Measurements from ENCODE around the gene C10orf95. TPM values are rescaled to one million over a fixed set of nuclear protein-coding genes. Genes with fewer than 3 reads are reported as not detected.

The C10orf95 gene
- total and polyA plus RNA-seq, 2 of the 13 experiments (the other 11 are each of a cell fraction or from before 2014, with no cell fraction given): 0.05 to 0.07 TPM

DNA sequence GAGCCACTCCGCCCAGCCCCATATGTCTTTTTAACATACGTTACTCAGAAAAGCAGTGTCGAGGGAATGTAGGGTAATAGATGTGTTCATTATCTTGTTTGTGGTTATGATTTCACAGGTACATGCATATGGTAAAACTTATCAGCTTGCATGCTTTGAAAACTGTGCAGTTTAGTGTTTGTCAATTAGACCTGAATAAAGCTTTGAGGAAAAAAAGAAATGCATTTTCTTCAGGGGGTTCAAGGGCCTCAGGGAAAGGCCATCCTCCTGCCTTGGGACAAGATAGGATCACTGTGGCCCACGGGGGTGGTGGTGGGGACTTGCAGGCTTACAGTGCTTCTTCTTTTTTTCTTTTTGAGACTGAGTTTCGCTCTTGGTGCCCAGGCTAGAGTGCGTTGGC lies 16.0 kb upstream of the C10orf95 start:
- H3K27me3 ChIP-seq (ENCODE audit: control insufficient read depth in 1 of 2, insufficient read depth in 2 of 2, low read length in 2 of 2): no peaks in the 10 kb centered on the region
- H4K20me1 ChIP-seq (ENCODE audit: insufficient read depth, low read length): no peaks in the 10 kb centered on the region
- POLR2A ChIA-PET: interaction anchor here (0.8 kb wide), 1 partner anchor 16 kb away, joined by 3 read pairs; no protein-coding TSS in a partner anchor
- H3K79me2 ChIP-seq (ENCODE audit: insufficient read depth, low read length): no peaks in the 10 kb centered on the region
- in situ Hi-C loops (cut with HindIII; ENCODE audit: extremely low pct_ligation_motif_present, low pct_unique_long_range_greater_than_20kb) (no loop called here), intact Hi-C loops (cut with micrococcal nuclease; ENCODE audit: unreplicated experiment) (no loop called here)
- H3K4me2 ChIP-seq (ENCODE audit: low read depth, low read length): no peak overlapping the region
- FAIRE-seq: no peak
- no peak for ATAC-seq
- no peak overlapping the region for H2AFZ ChIP-seq (ENCODE audit: low read length)
- 83% methylated on average over 6 of the region's 6 CpGs for WGBS (ENCODE audit: low lambda C conversion rate)
- no peak overlapping the region for H3K27ac ChIP-seq (ENCODE audit: extremely low read length, insufficient read depth, low read length)
- no peak for DNase-seq (ENCODE audit: low spot score)
- H3K9ac ChIP-seq (ENCODE audit: insufficient read depth, low read depth, low read length): no peak overlapping the region
- peaks cover 20% of the 10 kb centered on the region for H3K4me1 ChIP-seq (ENCODE audit: insufficient read depth, low read length)
- no peak for TF ChIP-seq ZNF432 (CRISPR knock-in tag; IDR thresholded peaks at IDR 0.05; ENCODE audit: borderline replicate concordance)
- no peak for TF ChIP-seq JARID2 (CRISPR knock-in tag; IDR thresholded peaks at IDR 0.05; ENCODE audit: insufficient replicate concordance)
- TF ChIP-seq, protein P1, sequence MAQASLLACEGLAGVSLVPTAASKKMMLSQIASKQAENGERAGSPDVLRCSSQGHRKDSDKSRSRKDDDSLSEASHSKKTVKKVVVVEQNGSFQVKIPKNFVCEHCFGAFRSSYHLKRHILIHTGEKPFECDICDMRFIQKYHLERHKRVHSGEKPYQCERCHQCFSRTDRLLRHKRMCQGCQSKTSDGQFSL (CRISPR knock-in tag; IDR thresholded peaks at IDR 0.05): no peak
- TF ChIP-seq, protein P2, sequence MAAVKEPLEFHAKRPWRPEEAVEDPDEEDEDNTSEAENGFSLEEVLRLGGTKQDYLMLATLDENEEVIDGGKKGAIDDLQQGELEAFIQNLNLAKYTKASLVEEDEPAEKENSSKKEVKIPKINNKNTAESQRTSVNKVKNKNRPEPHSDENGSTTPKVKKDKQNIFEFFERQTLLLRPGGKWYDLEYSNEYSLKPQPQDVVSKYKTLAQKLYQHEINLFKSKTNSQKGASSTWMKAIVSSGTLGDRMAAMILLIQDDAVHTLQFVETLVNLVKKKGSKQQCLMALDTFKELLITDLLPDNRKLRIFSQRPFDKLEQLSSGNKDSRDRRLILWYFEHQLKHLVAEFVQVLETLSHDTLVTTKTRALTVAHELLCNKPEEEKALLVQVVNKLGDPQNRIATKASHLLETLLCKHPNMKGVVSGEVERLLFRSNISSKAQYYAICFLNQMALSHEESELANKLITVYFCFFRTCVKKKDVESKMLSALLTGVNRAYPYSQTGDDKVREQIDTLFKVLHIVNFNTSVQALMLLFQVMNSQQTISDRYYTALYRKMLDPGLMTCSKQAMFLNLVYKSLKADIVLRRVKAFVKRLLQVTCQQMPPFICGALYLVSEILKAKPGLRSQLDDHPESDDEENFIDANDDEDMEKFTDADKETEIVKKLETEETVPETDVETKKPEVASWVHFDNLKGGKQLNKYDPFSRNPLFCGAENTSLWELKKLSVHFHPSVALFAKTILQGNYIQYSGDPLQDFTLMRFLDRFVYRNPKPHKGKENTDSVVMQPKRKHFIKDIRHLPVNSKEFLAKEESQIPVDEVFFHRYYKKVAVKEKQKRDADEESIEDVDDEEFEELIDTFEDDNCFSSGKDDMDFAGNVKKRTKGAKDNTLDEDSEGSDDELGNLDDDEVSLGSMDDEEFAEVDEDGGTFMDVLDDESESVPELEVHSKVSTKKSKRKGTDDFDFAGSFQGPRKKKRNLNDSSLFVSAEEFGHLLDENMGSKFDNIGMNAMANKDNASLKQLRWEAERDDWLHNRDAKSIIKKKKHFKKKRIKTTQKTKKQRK (IDR thresholded peaks at IDR 0.05; ENCODE audit: low read length): no peak
- TF ChIP-seq ATF1 (CRISPR knock-in tag; IDR thresholded peaks at IDR 0.05): no peak
- no peak for TF ChIP-seq ZKSCAN5 (CRISPR knock-in tag; IDR thresholded peaks at IDR 0.05)
- TF ChIP-seq KDM5B (CRISPR knock-in tag; IDR thresholded peaks at IDR 0.05; ENCODE audit: borderline replicate concordance): no peak
- TF ChIP-seq TBX3 (IDR thresholded peaks at IDR 0.05; ENCODE audit: borderline replicate concordance): no peak
- TF ChIP-seq, protein P3, sequence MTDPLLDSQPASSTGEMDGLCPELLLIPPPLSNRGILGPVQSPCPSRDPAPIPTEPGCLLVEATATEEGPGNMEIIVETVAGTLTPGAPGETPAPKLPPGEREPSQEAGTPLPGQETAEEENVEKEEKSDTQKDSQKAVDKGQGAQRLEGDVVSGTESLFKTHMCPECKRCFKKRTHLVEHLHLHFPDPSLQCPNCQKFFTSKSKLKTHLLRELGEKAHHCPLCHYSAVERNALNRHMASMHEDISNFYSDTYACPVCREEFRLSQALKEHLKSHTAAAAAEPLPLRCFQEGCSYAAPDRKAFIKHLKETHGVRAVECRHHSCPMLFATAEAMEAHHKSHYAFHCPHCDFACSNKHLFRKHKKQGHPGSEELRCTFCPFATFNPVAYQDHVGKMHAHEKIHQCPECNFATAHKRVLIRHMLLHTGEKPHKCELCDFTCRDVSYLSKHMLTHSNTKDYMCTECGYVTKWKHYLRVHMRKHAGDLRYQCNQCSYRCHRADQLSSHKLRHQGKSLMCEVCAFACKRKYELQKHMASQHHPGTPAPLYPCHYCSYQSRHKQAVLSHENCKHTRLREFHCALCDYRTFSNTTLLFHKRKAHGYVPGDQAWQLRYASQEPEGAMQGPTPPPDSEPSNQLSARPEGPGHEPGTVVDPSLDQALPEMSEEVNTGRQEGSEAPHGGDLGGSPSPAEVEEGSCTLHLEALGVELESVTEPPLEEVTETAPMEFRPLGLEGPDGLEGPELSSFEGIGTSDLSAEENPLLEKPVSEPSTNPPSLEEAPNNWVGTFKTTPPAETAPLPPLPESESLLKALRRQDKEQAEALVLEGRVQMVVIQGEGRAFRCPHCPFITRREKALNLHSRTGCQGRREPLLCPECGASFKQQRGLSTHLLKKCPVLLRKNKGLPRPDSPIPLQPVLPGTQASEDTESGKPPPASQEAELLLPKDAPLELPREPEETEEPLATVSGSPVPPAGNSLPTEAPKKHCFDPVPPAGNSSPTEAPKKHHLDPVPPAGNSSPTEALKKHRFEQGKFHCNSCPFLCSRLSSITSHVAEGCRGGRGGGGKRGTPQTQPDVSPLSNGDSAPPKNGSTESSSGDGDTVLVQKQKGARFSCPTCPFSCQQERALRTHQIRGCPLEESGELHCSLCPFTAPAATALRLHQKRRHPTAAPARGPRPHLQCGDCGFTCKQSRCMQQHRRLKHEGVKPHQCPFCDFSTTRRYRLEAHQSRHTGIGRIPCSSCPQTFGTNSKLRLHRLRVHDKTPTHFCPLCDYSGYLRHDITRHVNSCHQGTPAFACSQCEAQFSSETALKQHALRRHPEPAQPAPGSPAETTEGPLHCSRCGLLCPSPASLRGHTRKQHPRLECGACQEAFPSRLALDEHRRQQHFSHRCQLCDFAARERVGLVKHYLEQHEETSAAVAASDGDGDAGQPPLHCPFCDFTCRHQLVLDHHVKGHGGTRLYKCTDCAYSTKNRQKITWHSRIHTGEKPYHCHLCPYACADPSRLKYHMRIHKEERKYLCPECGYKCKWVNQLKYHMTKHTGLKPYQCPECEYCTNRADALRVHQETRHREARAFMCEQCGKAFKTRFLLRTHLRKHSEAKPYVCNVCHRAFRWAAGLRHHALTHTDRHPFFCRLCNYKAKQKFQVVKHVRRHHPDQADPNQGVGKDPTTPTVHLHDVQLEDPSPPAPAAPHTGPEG (CRISPR knock-in tag; IDR thresholded peaks at IDR 0.05): no peak
- TF ChIP-seq ARNT (IDR thresholded peaks at IDR 0.05): no peak
- TF ChIP-seq DMAP1 (CRISPR knock-in tag; IDR thresholded peaks at IDR 0.05): no peak
- no peak for TF ChIP-seq ZNF329 (CRISPR knock-in tag; IDR thresholded peaks at IDR 0.05; ENCODE audit: low read depth)
- TF ChIP-seq ZNF652 (CRISPR knock-in tag; IDR thresholded peaks at IDR 0.05; ENCODE audit: borderline replicate concordance, low read depth): no peak
- TF ChIP-seq CCDC6 (CRISPR knock-in tag; IDR thresholded peaks at IDR 0.05): no peak
- TF ChIP-seq ZNF234 (CRISPR knock-in tag; conservative IDR thresholded peaks at IDR 0.05): no peak
- CTCF ChIA-PET (ENCODE audit: low intra/inter-chr PET ratio, low total read pairs): no interaction called here
- no peaks in the 10 kb centered on the region for H3K36me3 ChIP-seq (replicated peaks in 1 of 2; ENCODE audit: control insufficient read depth in 1 of 2, insufficient read depth in 2 of 2, low read length in 2 of 2)
- H3K4me3 ChIP-seq (replicated peaks in 1 of 3; ENCODE audit: insufficient read depth in 1 of 3, low read depth in 2 of 3, low read length in 3 of 3): no peak overlapping the region
- H3K9me3 ChIP-seq (ENCODE audit: low read length): no peaks in the 10 kb centered on the region
- BruUV-seq (replicated peaks): no TSS peak
